CD4-positive, alpha-beta T cell treated with Interleukin-17A for 1 hour (primary cell): ENCODE data around the gene ELF5.

Experiments used
- DNase-seq: peaks from one replicate; pipeline ENCODE4 v3.0.0-alpha.2; 2020

Gene ELF5

DNA sequence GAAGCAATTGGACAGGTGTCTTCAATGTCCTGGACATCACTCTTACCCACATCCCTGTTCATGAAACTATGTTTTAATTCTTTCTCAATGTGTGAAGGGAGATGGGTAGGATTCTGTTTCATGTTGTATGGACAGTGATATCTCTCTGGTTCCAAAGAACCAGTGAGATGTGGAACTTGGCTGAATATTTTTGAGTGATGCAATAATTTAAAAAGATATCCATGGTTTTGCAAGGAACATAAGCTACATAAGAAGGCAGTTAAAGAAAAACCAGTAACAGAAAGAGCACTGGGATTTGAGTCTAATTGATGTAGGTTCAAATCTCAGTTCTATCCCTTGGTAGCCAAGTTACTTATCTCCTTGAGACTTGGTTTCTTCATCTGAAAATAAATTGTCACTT is 7.7 kb upstream of the ELF5 start:
- DNase-seq = no peak

- DNase-seq = no peak
Observed at GRCh38 chr11:34519595-34520235, 6.1 kb upstream of the ELF5 start.

GRCh38 chr11:34516247-34517040 is 2.9 kb upstream of the ELF5 start:
- no peak for DNase-seq

- no peak for DNase-seq
Observed at GRCh38 chr11:34514597-34514996, 1.0 kb upstream of the ELF5 start.

GRCh38 chr11:34512840-34513681 is 533 bp downstream of the ELF5 start:
- DNase-seq = peak; percentile 41

- DNase-seq = no peak
Observed at GRCh38 chr11:34510673-34511072, 2.9 kb downstream of the ELF5 start.

DNA sequence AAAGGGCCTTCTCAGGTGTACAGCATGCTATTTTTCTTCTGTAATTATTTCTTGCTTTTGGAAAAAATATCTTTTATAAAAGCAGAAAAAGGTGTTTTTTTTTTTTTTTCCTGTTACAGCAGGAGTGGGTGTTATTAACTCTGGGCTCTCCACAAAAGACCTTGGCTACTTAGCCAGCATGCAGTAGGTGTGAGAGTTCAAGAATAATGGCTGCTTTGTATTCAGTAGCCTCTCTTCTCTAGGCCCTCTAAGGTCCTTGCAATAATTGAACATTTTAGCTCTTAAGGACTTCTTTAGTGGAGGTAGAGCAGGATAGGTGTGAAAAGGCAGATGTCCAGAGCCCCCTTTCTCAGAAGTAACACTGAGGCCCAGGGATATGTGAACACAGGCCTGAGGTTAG is 3.4 kb downstream of the ELF5 start:
- DNase-seq = no peak

DNA sequence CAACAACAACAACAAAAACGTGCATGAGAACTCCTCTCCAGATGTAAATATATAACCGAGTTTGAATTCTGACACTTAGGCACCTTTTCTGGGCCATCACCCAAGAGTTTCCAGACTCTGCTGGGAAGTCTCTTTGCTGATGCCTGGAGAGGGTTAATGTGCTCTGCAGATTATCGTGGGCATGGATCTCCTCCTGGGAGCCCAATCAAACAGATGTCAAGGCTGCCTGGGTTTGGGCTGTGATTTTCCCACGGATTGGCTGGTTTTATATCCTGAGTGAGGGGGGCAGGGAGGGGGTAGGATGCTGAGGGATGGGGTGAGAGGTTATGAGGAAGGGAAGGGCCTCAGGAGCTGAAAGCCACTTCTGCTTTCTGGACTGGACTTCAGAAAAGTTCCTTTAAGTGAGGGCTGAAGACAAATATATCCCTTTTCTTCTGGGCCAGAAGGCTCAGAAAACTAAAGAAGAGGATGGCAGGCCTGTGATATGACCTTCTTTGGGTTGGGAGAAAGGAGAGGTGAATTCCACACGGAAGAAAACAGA is 4.2 kb downstream of the ELF5 start:
- no peak for DNase-seq

DNA sequence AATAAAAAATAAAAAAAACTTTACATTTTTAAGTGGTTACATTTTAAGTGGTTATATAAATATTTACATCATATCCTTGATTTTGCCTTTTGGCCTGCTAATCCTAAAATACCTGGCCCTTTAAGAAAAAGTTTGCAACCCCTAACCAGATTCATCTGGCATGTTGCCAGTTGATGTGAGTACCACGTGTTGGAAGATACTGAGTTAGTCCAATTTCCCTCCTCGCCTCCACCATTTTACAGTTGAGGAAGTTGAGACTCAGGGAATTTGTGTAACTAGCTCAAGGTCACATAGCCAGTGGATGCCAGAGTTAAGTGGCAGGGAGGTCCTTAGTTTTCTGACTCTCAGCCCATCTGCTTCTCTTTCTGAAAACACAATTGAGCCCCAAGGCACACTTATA is 5.1 kb downstream of the ELF5 start:
- no peak for DNase-seq

DNA sequence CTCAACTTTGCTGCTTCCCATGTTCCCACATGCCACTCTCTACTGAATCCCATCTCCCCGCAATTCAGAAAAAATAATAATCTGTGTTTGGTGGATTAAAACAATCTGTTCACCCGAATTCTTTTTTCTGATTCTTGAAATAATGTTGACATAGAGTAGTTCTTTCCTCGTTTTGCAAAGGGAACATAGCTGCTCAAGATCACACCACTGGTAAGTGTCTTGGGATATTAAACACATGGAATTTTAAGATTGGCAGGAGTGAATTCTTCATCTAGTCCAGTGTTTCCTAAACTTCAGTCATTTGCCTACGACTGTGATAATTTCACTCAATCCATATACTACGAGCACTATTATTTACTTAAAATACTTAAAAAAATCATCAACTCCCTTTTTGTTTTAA is 6.0 kb downstream of the ELF5 start:
- no peak for DNase-seq

DNA sequence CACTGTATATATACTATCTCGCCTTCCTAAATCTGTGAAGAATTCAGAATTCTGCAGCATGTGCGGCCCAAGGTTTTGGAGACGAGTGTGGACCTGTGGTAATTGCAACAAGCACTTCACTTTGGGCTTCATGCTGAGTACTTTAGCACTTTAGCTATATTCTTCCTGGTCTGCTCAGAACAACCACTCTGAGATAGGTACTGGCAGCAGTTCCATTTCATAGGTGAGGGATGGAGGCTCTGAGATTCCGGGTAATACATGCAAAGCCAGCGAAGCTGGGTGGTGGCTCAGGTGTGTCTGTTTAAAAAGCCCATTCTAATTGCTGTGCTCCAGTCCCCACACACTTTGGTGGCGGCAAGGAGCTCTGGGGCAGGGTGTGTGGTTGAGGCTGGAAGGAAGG is 6.4 kb downstream of the ELF5 start:
- DNase-seq = no peak

DNA sequence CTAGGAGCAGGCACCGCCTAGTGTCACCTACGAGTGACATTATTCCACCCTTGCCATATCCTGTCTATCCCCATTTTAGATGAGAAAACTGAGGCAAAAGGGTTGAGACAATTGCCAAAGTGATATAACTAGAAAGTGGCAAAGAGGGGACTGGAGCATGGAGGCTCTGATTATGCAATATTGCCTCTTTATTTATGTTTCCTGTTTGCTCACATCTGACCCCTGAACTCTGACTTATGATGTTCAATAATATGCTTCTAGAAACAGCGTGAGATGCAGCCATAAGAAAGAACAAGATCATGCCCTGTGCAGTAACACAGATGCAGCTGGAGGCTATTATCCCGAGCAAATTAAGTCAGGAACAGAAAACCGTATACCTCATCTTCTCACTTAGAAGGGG is 7.7 kb downstream of the ELF5 start:
- no peak for DNase-seq

DNA sequence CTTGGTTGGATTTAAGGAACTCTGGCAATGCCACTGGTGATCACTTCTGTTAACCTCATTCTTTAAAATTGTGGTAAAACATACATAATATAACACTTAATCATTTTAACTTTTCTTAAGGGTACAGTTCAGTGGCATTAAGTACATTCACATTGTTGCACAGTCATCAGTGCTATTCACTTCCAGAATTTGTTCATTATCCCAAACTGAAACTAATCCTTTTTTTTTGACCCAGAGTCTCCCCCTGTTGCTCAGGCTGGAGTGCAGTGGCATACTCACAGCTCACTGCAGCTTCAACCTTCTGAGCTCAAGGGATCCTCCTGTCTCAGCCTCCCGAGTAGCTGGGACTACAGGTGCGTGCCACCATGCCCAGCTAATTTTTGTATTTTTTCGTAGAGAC is 10.6 kb downstream of the ELF5 start:
- DNase-seq = no peak

DNA sequence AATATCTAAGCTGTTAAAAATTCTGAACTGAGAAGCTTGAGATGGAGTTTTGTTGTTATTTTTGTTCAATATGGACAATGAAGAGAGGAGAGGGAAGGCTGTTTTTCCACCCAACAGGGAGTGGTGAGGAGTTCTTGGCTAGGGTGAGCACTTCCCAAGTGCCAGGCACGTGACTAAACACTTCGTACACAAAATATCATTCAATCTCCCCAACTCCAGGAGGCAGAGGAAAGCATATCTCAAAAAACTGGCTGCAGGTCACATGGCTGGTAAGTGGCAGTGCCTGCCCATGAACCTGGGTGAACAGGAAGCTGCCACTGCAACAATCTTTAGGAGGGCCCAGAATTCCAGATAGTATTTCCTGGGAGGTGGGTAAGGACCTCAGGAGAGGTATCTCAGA is 11.6 kb downstream of the ELF5 start:
- no peak for DNase-seq

- no peak for DNase-seq
Observed at GRCh38 chr11:34501500-34501899, 12.1 kb downstream of the ELF5 start.

GRCh38 chr11:34499719-34500500 is 13.7 kb downstream of the ELF5 start:
- no peak for DNase-seq

- no peak for DNase-seq
Observed at GRCh38 chr11:34495724-34496377, 17.7 kb downstream of the ELF5 start.

GRCh38 chr11:34495239-34495723 is 18.3 kb downstream of the ELF5 start:
- no peak for DNase-seq

DNA sequence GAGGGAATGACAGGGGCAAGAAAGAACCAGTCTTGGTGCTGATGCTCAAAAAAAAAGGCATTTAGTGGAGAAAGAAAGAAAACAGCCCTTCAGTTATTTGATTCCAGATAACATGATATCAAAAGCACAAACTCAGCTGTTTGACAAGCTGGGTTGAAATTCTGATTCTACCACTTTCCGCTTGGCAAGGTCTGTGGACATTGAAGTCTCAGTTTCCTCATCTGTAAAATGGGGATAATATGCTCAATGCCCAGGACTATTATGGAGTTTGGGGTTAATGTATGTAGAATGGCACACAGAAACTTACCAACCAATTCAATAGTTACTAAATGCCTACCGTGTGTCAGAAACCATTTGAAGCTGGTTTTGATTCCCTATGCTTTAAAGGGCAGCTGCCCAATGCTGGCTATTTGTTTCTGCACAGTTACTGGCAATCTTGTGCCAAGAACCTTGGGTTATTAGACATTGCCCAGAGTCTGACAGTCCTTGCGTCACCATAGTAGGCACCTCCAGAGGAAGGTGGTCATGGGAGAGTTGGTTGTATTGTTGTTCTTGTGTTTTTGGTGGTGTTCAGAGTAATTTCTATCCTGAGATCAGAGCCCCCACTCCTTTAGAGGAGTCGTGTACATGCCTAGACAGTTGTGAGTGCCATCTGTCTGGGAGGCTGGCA is 19.5 kb downstream of the ELF5 start:
- no peak for DNase-seq

- no peak for DNase-seq
Observed at GRCh38 chr11:34493468-34493867, 20.1 kb downstream of the ELF5 start.

- DNase-seq = peak; percentile 48
Observed at GRCh38 chr11:34492806-34493414, 20.7 kb downstream of the ELF5 start.
